T-helper 1 cell (primary cell): ENCODE results near the gene ZNF785.
A peak's percentile ranks its signal among the peaks of the same experiment; 100 is the strongest.
"Not testable (repeated sequence)": the region's sequence is repeated elsewhere in the genome, so short reads cannot be mapped to it uniquely, and the experiment has no call there.

ENCODE experiments used
- DNase-seq, 5 donors: peaks; one replicate each; pipeline ENCODE4 v3.0.0-alpha.2; 2012 to 2020
- total RNA-seq, 4 donors: gene quantifications; one replicate each; lab custom pipeline; 2026; lab: John Stamatoyannopoulos, UW

ZNF785 gene
- 7.8 to 20.1 (median 11.8) reads per million in 4 donors for total RNA-seq

- peak; percentile 84 to 96 (median 90) for DNase-seq
These were observed at the start of gene ZNF785 for GRCh38 chr16:30585400-30586191. ZNF785 (minus strand) TSS chr16:30585697; CDS start chr16:30585611, 86 bp downstream.

DNA sequence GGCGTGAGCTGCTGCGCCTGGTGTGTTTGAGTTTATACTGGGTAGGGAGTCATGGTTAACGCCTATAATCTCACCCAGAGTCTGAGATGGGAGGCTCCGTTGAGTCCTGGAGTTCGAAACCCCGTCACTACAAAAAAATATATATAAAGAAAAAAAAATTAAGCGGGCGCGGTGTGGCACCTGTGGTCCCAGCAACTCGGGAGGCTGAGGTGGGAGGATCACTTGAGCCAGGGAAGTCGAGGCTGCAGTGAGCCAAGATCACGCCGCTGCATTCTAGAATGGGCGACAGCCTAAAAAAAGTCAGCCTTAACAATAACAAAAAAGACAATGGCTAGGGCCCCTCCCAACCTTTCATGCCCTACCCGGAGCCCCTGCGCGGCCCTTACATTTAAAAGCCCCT is 48.0 kb upstream of the ZNF785 start:
- no peak for DNase-seq

DNA sequence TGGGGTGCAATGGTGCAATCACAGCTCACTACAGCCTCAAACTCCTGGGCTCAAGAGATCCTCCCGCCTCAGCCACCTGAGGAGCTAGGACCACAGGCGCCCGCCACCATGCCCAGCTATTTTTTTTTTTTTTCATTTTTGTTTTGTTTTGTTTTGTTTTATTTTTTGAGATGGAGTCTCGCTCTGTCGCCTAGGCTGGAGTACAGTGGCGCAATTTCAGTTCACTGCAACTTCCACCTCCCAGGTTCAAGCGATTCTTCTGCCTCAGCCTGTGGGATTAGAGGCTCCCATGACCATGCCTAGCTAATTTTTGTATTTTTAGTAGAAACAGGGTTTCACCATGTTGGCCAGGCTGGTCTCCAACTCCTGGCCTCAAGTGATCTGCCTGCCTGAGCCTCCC is 47.0 kb upstream of the ZNF785 start:
- DNase-seq: not testable (repeated sequence)

- peak; percentile 56 to 86 (median 74) for DNase-seq
These were observed 43.4 kb upstream of the ZNF785 start for GRCh38 chr16:30628628-30629540.

DNA sequence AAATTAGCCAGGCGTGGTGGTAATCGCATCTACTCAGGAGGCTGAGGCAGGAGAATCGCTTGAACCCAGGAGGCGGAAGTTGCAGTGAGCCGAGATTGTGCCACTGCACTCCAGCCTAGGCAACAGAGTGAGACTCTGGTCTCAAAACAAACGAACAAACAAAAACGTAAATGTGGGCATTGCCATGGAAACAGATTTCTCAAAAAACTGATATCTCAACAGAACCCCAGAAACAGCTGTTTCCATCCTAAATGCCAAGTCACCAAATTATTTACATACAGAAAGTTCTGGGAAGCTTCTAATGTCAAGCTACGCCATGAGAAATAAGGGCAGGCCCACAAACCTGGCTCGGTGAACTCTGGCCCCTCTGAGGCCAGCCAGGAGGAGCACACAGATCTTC is 40.7 kb upstream of the ZNF785 start:
- no peak for DNase-seq

DNA sequence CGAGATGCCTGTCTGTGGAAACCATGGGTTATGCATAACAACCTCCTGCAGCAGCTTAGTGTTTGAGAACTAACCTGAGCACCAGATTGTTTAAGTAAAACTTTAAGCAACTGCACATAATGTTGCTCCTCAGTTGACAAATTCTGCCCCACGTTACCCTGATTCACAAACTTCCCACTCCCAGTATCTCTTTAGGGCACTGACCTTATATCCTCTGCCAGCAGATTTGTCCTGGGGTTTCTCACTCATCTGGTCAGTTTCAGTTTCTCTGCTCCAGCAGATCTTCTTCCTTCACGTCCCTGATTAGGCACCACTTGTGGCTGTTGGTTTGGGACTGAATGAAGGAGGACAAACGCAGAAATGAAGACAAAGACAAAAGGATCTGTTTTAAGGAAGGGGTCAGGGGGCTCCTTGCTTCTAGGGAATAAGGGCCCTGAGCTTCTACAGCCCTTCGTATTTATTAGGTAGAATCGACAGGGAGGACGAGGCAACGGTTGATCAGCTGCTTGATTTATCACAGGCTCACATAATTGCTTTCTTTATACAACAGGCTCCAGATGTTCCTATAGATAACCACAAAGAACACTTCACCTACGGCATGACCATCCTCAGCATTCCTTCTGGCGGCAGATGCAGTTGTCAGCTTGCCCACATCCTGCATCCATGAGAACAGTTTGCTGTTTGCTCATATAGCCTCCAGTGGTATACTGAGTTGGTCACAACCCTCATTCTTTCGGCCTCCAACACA is 38.2 kb upstream of the ZNF785 start:
- no peak for DNase-seq

DNA sequence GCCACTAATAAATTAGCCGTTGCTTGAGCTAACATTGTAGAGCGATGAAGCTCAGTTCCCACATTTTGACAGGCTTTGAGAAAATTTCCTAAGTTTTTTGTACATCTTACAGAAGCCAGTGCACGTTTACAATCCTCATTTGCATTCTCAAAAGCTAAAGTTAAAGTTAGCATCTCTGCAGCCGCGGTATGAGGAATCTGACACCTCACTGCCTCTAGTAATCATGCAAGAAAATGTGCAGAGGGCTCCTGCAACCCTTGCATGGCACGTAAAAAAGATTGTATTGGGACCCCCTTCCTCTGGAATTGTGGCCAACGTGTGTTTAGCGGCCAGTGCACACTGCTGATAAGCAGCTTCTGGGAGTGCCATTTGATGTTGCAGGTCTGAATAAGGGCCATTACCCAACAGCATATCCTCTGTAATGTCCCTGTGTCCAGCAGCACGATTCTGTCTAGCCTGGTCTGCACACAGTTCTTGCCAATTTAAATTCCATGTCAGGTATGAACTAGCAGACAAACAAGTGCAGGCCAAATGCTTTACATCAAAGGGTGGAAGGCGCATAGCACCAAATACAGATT is 37.0 kb upstream of the ZNF785 start:
- no peak for DNase-seq

- DNase-seq: no peak
These were observed 36.3 kb upstream of the ZNF785 start for GRCh38 chr16:30621765-30622164.

DNA sequence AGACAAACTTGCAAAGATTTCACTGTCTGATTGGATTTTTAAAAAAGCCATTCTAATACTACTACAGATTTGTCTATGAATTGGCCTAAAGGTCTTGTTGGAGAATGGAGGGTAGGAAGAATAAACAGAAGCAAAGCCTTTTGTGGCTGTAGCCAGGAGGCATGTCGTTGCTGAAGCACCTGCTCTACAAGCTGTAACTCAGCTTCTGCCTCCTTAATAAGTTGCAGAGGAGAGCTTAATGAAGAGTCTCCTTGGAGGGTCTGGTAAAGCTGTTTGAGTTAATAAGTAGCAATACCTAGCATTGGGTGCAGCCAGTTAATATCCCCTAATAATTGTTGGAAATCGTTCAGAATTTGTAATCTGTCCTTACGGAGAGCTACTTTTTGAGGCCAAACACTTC is 34.7 kb upstream of the ZNF785 start:
- no peak for DNase-seq

DNA sequence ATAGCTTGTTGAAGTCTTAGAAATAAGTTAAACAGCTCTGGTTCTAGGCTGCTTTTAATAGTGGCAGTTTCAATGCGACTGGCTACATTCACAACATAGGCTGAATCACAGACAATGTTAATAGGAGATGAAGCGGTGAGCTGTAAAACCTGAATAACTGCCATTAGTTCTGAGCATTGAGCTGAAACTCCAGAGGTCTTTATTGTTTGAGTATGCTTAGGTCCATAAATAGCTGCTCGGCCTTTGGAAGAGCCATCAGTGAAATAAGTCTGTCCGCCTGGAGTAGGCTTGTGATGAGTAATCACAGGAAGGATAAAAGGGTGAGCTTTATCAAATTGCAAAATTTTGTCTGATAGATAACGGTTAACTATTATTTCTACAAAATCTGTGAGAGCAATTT is 34.1 kb upstream of the ZNF785 start:
- no peak for DNase-seq

- DNase-seq: no peak
These were observed 33.7 kb upstream of the ZNF785 start for GRCh38 chr16:30619202-30619601.

- DNase-seq: peak; percentile 40 to 81 (median 53)
These were observed 30.0 kb upstream of the ZNF785 start for GRCh38 chr16:30615358-30616091.

- peak; percentile 85 to 95 (median 90) for DNase-seq
These were observed 24.7 kb upstream of the ZNF785 start, which contains the start of gene ZNF689 for GRCh38 chr16:30609926-30610839. ZNF689 (minus strand) TSS chr16:30610389; CDS start chr16:30610041, 348 bp downstream.

GRCh38 chr16:30609002-30609925 is 23.8 kb upstream of the ZNF785 start:
- peak in 3 of 5 donors; percentile 10 to 50 (median 18) for DNase-seq

GRCh38 chr16:30606004-30606403 is 20.5 kb upstream of the ZNF785 start:
- no peak for DNase-seq

DNA sequence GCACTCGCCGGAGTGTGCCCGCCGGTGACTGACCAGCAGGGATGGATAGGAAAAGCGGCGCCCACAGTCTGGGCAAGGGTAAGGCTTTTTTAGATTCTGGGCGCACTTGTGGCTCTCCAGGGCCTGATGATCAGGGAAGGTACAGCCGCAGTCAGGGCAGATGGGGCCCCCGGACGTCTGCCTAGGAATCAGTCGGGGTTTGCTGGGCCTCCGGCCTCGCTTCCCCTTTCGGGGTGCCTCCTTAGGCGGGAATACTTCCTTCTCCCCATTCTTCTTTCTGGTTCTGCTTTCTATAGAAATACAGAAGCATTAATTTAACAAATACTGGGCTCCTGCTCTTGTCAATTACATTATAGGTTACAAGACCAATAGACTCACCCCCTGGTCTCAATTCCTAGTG is 19.7 kb upstream of the ZNF785 start:
- DNase-seq: no peak

- no peak for DNase-seq
These were observed 18.9 kb upstream of the ZNF785 start for GRCh38 chr16:30604316-30604947.

- no peak for DNase-seq
These were observed 18.4 kb upstream of the ZNF785 start for GRCh38 chr16:30603945-30604315.
